Uterus (tissue), 2 donors: ENCODE data around the gene WNT11.

Experiments
- CTCF ChIP-seq, 4 experiments: fragments of 200-600 bp in 2 of 4; fragments of 450-650 bp in 2 of 4; sonication (generic) in 2 of 4; IDR thresholded peaks; one replicate each; pipeline ENCODE4 v1.5.1; 2016 to 2019; ENCODE audit warnings: antibody characterized with exemption in 4 of 4, mild to moderate bottlenecking in 2 of 4, moderate library complexity in 1 of 4
- POLR2A ChIP-seq, 2 donors: fragments of 450-650 bp; IDR thresholded peaks; one replicate each; pipeline ENCODE4 v1.6.1; 2016; ENCODE audit warnings: antibody characterized with exemption in 2 of 2, mild to moderate bottlenecking in 1 of 2, moderate library complexity in 1 of 2

DNA sequence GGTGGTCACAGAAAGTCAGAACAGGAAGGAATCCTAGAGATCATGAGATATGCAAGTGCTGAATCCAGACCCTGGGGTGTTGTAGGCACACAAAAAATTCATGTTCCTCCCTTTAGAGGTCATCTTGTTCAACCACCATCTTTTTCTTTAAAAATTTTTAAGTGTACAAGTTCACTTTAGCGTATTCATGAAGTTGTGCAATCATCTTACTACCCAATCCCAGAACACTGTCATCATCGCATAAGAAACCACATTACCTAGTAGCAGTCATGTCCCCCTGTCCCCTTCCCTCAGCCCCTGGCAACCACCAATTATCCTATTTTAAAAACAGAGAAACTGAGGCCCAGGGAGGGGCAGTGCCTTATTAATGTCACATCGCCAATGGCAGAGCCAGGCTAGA lies 20.3 kb upstream of the WNT11 start:
- TF ChIP-seq POLR2A (IDR thresholded peaks at IDR 0.05) (no peak), CTCF (IDR thresholded peaks at IDR 0.05) (no peak)
